ENCODE results near the gene PIP5K1A.
"Not testable (repeated sequence)": the region's sequence is repeated elsewhere in the genome, so short reads cannot be mapped to it uniquely, and the experiment has no call there.

Gene PIP5K1A, protein sequence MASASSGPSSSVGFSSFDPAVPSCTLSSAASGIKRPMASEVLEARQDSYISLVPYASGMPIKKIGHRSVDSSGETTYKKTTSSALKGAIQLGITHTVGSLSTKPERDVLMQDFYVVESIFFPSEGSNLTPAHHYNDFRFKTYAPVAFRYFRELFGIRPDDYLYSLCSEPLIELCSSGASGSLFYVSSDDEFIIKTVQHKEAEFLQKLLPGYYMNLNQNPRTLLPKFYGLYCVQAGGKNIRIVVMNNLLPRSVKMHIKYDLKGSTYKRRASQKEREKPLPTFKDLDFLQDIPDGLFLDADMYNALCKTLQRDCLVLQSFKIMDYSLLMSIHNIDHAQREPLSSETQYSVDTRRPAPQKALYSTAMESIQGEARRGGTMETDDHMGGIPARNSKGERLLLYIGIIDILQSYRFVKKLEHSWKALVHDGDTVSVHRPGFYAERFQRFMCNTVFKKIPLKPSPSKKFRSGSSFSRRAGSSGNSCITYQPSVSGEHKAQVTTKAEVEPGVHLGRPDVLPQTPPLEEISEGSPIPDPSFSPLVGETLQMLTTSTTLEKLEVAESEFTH

DNA sequence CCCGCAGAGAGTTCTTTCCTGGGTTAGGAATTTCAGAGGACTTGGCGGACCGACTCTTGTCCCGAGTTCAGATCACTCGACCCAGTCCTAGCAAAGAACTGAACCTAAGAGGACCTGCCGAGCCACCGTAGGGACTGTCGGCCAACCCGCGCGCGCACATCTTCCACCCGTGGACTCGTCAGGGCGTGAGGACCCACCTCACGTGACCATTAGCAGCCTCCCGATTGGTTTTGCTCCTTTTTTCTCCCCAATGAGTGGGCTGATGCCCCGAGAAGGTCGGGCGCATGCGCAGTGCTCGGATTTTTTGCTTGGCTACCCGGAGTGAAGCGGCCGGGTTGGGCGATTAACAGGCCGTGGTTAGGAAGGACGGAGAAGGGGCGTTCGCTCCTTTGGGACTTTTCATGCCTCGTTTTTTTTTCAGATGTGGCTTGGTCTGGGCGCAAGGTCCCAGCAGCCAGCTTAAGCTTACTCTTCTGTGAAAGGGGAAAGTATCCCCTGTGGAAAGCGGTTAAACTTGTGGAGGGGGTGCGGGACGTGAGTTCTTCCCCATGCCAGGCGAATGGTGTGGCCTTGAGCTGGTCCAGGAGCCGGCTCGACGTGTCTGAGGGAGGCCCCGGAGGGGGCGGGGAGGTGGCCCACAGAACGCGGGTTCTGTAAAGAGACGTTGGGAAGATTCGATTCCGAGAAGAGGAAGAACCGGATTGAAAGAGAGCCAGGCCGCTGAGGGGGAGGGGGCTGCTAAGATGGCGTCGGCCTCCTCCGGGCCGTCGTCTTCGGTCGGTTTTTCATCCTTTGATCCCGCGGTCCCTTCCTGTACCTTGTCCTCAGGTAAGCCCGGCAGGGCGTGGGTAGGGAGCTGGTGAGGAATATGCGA, at the start of gene PIP5K1A:
TSS of gene PIP5K1A (plus strand) at position 299 of the 874 bp plus-strand sequence. CDS start at position 744, 445 bp downstream.
- DNase-seq = peak; percentile 96

- no peak for DNase-seq
Observed at GRCh38 chr1:151156515-151156819, 41.9 kb upstream of the PIP5K1A start, which contains the start of gene TNFAIP8L2. Gene TNFAIP8L2, plus strand, starts transcription at chr1:151156649. Its CDS starts 2,049 bp downstream, at chr1:151158698.

DNA sequence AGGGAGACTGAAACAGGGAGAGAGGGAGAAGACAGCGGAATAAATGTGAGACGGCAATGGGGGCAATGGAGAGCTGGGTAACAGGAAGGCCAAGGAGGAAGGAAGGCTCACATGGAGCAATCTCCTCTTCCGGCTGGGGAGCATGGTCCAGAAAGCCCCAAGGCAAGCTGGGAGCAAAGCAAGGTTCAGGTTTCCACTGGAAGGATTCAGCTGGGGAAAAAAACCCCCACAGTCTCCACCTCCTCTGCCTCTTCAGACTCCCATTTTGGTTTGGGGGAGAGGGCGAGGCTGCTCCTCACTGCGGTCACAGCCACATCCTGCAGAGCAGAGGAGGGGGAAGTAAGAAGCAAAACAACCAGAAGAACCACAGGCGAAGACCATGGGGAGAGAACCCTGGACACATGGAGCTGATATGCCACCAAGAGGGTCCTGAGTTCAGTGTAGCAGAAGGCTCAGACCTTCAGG, 41.3 kb upstream of the PIP5K1A start:
- no peak for DNase-seq

DNA sequence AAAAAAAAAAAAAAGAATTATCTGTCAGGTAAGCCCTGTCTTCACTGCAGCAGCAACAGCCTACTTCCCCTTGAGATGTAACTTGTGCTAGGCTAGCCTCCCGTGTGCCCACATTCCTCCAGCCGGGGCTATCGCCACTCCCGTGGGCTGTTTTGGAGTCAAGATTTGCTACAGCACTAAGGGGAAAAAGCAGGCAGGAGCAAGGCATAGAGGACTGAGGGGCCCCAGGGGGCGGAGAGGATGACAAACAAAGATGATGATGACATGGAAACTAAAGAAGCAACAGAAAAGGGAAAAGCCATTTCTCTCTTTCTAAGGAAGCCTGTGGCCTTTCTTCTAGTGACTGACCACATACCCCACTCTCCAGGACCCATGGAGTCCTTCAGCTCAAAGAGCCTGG, 40.0 kb upstream of the PIP5K1A start:
- no peak for DNase-seq

DNA sequence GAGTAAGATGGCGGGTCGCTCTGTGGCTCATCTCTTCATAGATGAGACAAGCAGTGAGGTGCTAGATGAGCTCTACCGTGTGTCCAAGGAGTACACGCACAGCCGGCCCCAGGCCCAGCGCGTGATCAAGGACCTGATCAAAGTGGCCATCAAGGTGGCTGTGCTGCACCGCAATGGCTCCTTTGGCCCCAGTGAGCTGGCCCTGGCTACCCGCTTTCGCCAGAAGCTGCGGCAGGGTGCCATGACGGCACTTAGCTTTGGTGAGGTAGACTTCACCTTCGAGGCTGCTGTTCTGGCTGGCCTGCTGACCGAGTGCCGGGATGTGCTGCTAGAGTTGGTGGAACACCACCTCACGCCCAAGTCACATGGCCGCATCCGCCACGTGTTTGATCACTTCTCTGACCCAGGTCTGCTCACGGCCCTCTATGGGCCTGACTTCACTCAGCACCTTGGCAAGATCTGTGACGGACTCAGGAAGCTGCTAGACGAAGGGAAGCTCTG, 39.6 kb upstream of the PIP5K1A start:
- DNase-seq = no peak

DNA sequence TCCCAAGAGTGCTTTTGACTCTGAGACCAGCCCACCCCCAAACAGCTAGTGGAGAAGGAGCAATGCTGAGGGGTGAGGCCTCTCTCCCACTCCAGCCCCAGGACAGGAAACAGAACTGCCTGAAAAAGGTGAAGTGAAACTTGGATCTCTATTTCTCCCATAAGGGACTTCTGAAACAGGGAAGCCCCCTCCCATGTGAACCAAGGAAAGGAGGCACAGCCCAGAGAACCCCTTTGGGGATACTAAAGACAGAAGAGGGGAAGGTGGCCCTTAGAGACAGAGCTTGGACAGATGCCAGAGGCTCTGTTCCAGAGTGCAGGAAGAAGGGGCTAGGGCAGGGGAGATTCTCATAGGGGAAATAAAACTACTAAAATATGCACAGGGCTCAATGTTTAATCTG, 39.0 kb upstream of the PIP5K1A start:
- no peak for DNase-seq

GRCh38 chr1:151164732-151165280, 33.5 kb upstream of the PIP5K1A start:
- no peak for DNase-seq

GRCh38 chr1:151165281-151165737, 33.0 kb upstream of the PIP5K1A start:
- peak; percentile 36 for DNase-seq

GRCh38 chr1:151165738-151166504, 32.4 kb upstream of the PIP5K1A start, which contains the start of the genes LYSMD1 and SCNM1:
Gene LYSMD1, minus strand, starts transcription at chr1:151165902. Its CDS starts 644 bp downstream, at chr1:151165258.
Gene SCNM1, plus strand, starts transcription at chr1:151166144. Its CDS starts 9 bp downstream, at chr1:151166153.
- peak; percentile 96 for DNase-seq

DNA sequence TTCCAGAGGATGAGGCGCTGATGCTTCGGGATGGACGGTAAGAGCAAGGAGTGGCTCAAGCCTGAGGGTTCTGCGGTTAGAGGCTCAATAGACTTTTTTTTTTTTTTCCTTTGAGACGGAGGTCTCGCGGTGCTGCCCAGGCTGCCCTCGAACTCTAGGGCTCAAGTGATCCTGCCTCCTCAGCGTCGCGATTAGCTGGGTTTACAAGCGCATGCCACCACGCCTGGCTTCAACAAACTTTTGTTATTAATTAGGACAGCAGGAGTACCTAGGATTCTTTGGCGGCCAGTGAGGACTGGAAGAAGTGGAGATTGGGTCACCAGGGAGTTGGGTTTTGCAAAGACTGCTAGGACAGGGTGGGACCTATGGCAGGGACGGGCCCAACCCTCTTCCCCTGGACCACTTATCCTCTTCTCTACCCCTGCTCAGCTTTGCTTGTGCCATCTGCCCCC, 31.8 kb upstream of the PIP5K1A start:
- no peak for DNase-seq

DNA sequence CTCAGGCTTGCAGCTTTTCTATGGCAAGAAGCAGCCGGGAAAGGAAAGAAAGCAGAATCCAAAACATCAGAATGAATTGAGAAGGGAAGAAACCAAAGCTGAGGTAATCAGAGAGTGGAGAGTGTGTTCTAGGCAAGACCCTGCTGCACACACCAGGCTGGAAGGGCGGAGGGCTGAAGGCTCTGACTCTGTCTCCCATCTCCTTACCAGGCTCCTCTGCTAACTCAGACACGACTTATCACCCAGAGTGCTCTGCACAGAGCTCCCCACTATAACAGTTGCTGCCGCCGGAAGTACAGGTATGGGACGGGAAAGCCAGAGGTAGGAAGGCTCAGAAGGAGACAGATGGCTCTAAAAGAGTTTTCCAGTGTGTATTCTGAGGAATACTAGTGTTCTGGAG, 31.2 kb upstream of the PIP5K1A start:
- DNase-seq = no peak

GRCh38 chr1:151171190-151171589, 27.2 kb upstream of the PIP5K1A start:
- no peak for DNase-seq

- no peak for DNase-seq
Observed at GRCh38 chr1:151175041-151175741, 23.2 kb upstream of the PIP5K1A start.

DNA sequence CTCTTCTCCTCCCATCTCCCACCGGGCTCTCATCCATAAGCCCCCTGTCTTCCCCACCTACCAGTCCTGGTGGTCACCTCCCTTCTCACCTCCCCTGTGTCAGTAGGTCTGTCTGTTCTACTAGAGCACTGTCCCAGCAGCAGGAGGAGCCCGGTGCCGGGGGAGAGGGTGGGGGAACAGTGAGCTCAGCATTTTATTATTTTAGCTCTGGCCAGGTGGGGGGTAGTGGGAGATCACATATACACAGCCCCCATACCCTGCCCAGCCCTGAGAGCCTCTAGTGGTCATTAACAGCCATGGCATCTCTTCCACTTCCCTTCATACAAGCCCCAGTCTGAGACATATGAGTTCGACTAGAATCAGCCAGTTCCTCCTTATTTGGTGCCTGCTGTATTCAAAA, 22.5 kb upstream of the PIP5K1A start, which contains the start of gene TMOD4:
TSS of gene TMOD4 (minus strand) at position 119 of the 400 bp plus-strand sequence. CDS start 1,106 bp downstream, outside the sequence.
- no peak for DNase-seq

DNA sequence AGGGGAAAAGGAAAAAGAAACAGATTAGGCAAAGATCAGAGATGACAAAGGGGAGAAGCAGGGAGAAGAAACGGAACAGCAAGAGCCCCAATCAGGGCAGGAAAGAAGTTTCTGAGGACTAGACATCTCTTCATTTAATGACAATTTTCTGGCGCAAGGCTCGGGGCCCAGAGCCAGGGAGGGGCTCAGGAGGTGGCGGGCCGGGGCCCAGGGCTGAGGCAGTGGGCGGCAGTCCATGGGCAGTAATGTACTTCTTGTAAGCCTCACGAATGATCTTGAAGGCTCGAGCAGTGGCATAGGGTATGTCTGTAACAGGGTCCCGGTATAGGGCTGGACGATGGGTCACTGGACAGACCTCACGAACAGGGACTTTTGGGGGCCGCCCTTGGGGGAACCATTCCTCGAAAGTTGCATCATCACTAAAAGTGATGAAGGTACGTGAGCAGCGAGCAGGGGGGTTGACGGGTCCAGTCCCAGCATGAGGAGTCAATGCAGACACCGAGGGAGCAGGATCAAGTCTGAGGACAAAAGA, 21.8 kb upstream of the PIP5K1A start:
- DNase-seq = no peak

- DNase-seq = no peak
Observed at GRCh38 chr1:151184211-151184610, 14.1 kb upstream of the PIP5K1A start.

DNA sequence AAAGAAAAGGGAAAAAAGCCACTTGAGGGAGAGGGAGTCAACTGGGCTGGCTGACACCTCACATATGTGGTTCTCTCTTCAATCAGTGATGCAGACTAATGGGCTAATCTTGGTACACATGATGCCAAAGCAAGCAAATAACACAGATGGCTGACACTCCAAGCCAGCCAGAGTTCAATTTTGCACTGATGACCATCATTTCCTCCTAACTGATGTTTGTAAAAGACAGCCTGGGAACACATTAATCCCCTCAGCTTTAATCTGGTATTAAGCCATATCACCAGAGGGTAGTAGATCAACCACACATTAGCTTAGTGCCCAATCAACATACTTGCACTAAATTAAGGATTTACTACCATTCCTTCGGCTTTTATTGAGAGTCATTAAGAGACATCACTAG, 11.1 kb upstream of the PIP5K1A start:
- no peak for DNase-seq

DNA sequence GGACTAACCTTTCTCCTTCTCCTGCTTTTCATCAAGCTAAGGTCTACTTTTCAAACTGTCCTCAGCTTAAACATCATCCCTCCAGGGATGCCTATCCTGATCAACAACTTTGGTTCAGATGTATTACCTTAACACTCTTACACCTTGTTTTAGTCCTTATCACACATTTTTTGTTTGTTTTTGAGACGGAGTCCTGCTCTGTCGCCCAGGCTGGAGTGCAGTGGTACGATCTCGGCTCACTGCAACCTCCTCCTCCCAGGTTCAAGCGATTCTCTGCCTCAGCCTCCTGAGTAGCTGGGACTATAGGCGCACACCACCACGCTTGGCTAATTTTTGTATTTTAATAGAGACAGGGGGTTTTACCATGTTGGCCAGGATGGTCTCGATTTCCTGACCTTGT, 9.7 kb upstream of the PIP5K1A start:
- DNase-seq = not testable (repeated sequence)

DNA sequence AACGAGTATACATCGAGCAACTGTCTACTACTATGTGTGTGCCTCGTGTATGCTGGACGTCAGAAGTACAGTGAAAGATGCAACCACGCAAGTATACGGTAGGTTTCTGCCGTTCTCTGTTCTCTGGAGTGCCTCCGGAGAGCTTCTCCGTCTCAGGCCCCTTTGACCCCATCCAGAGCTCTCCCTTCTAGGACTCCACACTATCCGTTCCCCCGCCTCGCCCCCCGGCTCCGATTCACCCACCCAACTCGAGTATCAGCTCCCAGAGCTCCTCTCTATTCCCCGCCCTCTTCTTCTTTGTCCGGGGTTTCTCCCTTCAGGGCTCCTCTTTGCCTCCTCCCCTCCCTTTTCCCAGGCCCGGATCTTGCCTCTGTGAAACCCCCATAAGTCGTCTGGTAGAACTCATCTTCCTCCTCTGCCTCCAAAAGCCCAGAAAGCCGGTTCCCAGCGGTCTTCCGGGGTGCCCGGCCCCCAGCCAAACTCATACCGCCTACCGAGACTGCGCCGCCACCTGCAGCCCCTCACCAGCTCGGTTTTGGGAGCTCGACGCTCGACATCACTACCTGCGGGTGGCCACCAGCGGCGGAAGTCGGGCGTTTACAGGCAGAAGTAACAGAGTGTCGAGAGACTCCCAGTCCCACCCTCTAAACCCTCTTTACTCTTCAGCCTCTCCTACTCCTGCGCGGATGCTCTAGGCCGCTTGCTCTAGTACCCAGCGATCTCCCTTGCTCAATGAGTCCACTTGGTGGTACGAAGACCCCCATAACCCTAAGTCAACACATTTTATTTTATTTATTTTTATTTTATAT, 8.5 kb upstream of the PIP5K1A start, which contains the start of gene VPS72:
TSS of gene VPS72 (minus strand) at position 561 of the 809 bp plus-strand sequence. CDS start at position 485, 76 bp downstream.
- peak; percentile 91 for DNase-seq

DNA sequence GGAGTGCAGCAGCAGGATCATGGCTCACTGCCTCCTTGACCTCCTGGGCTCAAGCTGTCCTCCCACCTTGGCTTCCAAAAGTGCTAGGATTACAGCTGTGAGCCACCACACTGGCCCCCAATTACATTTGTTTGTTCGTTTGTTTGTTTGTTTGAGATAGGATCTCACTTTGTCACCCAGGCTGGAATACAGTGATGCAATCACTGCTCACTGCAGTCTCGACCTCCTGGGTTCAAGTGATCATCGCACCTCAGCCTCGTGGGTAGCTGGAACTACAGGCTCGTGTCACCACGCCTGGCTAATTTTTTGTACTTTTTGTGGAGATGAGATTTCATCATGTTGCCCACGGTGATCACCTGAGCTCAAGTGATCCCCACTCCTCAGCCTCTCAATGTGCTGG, 6.3 kb upstream of the PIP5K1A start:
- DNase-seq = no peak
